Spinal cord (tissue), 10 donors: ENCODE results near the gene C2. TPM values are rescaled to one million over a fixed set of nuclear protein-coding genes. Genes with fewer than 3 reads are reported as not detected.

Experiments
- DNase-seq, 6 donors: peaks; one replicate each; pipeline versions ENCODE4 v3.0.0 to v3.0.0-alpha.2; 2013 to 2015; ENCODE audit warnings: low spot score in 6 of 6, low read depth in 4 of 6
- H3K27ac ChIP-seq: one replicate; pipeline ENCODE4 v1.5.1; 2013; ENCODE audit warnings: low read depth, low read length, control low read depth
- H3K27me3 ChIP-seq: one replicate; pipeline ENCODE4 v1.6.1; 2013; ENCODE audit warnings: low read length; ENCODE audit not compliant: control insufficient read depth, insufficient read depth
- H3K36me3 ChIP-seq: one replicate; pipeline ENCODE4 v1.6.1; 2013; ENCODE audit warnings: low read length; ENCODE audit not compliant: control insufficient read depth, insufficient read depth
- H3K4me1 ChIP-seq: one replicate; pipeline ENCODE4 v1.6.1; 2013; ENCODE audit warnings: low read length; ENCODE audit not compliant: control insufficient read depth, insufficient read depth
- H3K4me3 ChIP-seq: one replicate; pipeline ENCODE4 v1.5.1; 2013; ENCODE audit warnings: low read depth, low read length, control low read depth
- H3K9me3 ChIP-seq: one replicate; pipeline ENCODE4 v1.6.1; 2013; ENCODE audit warnings: low read length; ENCODE audit not compliant: control insufficient read depth, insufficient read depth
- WGBS: methylation state at CpG from one replicate; pipeline ENCODE4 v1.1.5; 2013; ENCODE audit warnings: missing lambda C conversion rate; ENCODE audit not compliant: insufficient coverage; 5-methylcytosine and 5-hydroxymethylcytosine counted together
- polyA plus RNA-seq, 2 donors: library from polyadenylated mRNA; unstranded; fragments of 120-200 nt; gene quantifications; one replicate each; pipeline ENCODE4 v1.2.1, GENCODE V29; 2013; ENCODE audit not compliant: insufficient read length in 2 of 2
- total RNA-seq, 2 donors: library from RNA; depleted of rRNA in 1 of 2; stranded (reverse); fragments of 120-200 nt in 1 of 2; fragments of >200 nt in 1 of 2; gene quantifications; one replicate each; pipeline versions ENCODE4 v1.2.3 to v1.2.4, GENCODE V29; 2013 to 2014
- donor health status: healthy.

The C2 gene
- total and polyA plus RNA-seq, 4 donors: 8.4 to 23.1 (median 12.8) TPM

DNA sequence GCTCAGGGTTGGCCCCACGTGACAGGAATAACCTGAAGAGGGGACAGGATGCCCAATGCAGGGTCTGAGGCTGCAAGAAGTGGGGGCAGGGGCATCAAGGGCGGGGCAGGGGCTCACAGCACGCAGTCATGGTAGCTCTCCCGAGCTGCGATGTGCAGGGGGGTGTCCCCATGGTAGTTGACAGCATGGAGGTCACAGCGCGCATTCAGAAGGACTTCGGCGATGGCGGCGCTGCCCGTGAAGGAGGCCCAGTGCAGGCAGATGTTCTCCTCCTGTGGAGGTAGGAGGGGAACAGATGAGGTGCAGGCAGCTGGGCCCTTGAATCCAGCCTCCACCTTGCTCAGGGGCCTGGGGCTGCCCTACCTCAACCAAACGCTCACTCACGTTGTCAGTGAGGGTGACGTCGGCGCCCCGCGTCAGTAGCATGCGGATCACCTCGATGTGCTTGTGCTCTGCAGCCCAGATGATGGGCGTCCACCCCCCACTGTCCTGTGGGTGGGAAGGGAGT, 42.9 kb upstream of the C2 start:
- no peaks in the 10 kb centered on the region for H3K9me3 ChIP-seq
- H3K4me3 ChIP-seq: no peak overlapping the region
- H3K27ac ChIP-seq: no peak overlapping the region
- 95% methylated on average over 15 of the region's 22 CpGs for WGBS
- H3K36me3 ChIP-seq: peaks cover 97% of the 10 kb centered on the region
- H3K27me3 ChIP-seq: no peaks in the 10 kb centered on the region
- DNase-seq: no peak
- no peaks in the 10 kb centered on the region for H3K4me1 ChIP-seq

DNA sequence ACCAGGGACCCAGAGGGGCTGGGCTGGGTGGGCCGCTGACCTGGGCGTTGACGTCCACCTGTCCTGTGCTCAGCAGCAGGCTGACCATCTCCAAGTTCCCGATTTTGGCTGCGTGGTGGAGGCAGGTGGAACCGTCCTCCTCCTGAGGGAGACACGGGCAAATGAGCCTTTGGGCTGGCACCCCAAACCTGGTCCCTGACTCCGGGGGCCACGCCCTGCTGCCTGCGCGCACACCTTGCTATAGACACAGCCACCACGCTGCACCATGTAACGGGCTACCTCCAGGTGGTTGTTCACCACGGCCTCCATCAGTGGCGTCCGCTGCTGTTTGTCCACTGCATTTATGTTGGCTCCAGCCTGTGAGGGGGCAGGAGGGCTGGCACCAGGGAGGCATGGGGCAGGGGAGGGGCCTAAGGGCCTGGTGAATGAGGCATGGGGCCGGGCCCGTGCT, 41.0 kb upstream of the C2 start:
- Histone ChIP-seq H3K36me3 (peaks cover 86% of the 10 kb centered on the region), H3K27me3 (no peaks in the 10 kb centered on the region), H3K4me1 (no peaks in the 10 kb centered on the region), H3K27ac (no peak overlapping the region), H3K4me3 (no peak overlapping the region), H3K9me3 (no peaks in the 10 kb centered on the region)
- DNase-seq: no peak
- 96% methylated on average over 18 of the region's 18 CpGs for WGBS

- Histone ChIP-seq H3K9me3 (no peaks in the 10 kb centered on the region), H3K27ac (no peak overlapping the region), H3K4me1 (no peaks in the 10 kb centered on the region), H3K4me3 (no peak overlapping the region), H3K36me3 (peaks cover 87% of the 10 kb centered on the region), H3K27me3 (no peaks in the 10 kb centered on the region)
- no peak for DNase-seq
- 96% methylated on average over 17 of the region's 19 CpGs for WGBS
These were observed 40.1 kb upstream of the C2 start for GRCh38 chr6:31887173-31888007.

GRCh38 chr6:31888276-31889258, 39.0 kb upstream of the C2 start:
- 86% methylated on average over 27 of the region's 43 CpGs for WGBS
- H3K4me3 ChIP-seq: no peak overlapping the region
- H3K36me3 ChIP-seq: peaks cover 87% of the 10 kb centered on the region
- peak in 1 of 6 donors; percentile 40 for DNase-seq
- no peaks in the 10 kb centered on the region for H3K27me3 ChIP-seq
- no peaks in the 10 kb centered on the region for H3K4me1 ChIP-seq
- H3K27ac ChIP-seq: no peak overlapping the region
- no peaks in the 10 kb centered on the region for H3K9me3 ChIP-seq

DNA sequence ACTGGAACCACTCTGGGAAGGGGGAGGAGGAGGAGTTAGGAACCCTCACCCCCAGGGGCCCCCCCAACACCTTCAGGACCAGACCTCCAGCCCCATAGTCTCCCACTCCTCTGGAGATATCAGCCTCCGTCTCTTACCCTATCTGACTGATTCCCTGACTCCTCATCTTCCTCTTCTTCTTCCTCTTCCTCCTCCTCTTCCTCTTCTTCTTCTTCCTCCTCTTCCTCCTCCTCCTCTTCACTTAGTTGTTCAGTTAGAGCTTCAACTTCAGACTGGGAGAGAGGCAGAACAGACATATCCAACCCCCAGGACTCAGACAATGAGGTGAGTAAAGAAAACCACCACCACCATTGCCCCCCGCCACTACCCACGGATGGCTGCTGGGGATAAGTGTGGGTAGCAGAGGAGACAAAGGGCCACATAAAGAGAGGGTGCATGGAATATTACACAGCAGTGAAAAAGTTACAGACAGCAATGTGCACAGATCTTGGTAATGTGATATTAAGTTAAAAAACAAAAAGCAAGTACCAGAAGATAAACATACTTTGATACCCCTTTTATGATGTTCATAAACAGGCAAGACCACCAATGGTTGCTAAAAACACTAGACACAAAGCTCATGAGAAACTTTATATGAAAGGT, 38.1 kb upstream of the C2 start:
- Histone ChIP-seq H3K9me3 (no peaks in the 10 kb centered on the region), H3K4me3 (no peak overlapping the region), H3K4me1 (no peaks in the 10 kb centered on the region), H3K27me3 (no peaks in the 10 kb centered on the region), H3K36me3 (peaks cover 87% of the 10 kb centered on the region), H3K27ac (no peak overlapping the region)
- no peak for DNase-seq
- 87% methylated on average over 1 of the region's 3 CpGs for whole genome bisulfite sequencing

- peaks cover 73% of the 10 kb centered on the region for H3K36me3 ChIP-seq
- H3K4me3 ChIP-seq: no peak overlapping the region
- H3K27ac ChIP-seq: no peak overlapping the region
- H3K27me3 ChIP-seq: no peaks in the 10 kb centered on the region
- H3K9me3 ChIP-seq: no peaks in the 10 kb centered on the region
- peaks cover 11% of the 10 kb centered on the region for H3K4me1 ChIP-seq
- WGBS: 75% methylated on average over 5 of the region's 6 CpGs
- no peak for DNase-seq
These were observed 34.7 kb upstream of the C2 start for GRCh38 chr6:31892821-31893220.

DNA sequence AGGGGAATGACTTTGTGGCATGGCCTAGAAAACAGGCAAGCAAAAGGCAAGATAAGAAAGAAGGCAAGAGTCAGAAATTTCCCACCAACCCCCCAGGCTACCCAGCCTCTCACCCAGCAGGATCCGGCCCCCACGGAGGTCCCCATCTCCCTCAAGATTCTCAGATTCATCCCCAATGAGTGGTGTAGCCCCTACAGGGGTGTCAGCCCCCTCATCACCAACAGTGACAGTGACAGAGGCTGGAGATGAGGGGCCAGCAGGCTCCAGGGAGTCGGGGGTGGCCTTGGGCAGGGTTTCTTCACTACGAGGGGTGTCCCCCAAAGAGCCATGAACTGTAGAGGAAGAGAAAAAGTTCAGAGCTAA, 31.0 kb upstream of the C2 start:
- peaks cover 61% of the 10 kb centered on the region for H3K36me3 ChIP-seq
- peak overlapping the region; percentile 99 for H3K4me3 ChIP-seq
- peaks cover 36% of the 10 kb centered on the region for H3K4me1 ChIP-seq
- H3K27me3 ChIP-seq: no peaks in the 10 kb centered on the region
- peak overlapping the region; percentile 67 for H3K27ac ChIP-seq
- 27% methylated on average over 3 of the region's 4 CpGs for WGBS
- no peak for DNase-seq
- no peaks in the 10 kb centered on the region for H3K9me3 ChIP-seq

- 1% methylated on average over 35 of the region's 62 CpGs for WGBS
These were observed 30.5 kb upstream of the C2 start for GRCh38 chr6:31896856-31897611.

More at GRCh38 chr6:31896856-31897611, 30.5 kb upstream of the C2 start:
- Histone ChIP-seq H3K27me3 (no peaks in the 10 kb centered on the region), H3K9me3 (no peaks in the 10 kb centered on the region), H3K4me1 (peaks cover 36% of the 10 kb centered on the region), H3K36me3 (peaks cover 57% of the 10 kb centered on the region), H3K4me3 (peak overlapping the region; percentile 99), H3K27ac (peak overlapping the region; percentile 67)
- peak in 2 of 6 donors; percentile 30 to 70 for DNase-seq
